ENCODE results near the gene FOXI1.

The FOXI1 gene

GRCh38 chr5:170154297-170154696, 48.6 kb downstream of the FOXI1 start:
- DNase-seq: no peak

GRCh38 chr5:170154744-170155143, 49.0 kb downstream of the FOXI1 start:
- DNase-seq: no peak

GRCh38 chr5:170155771-170156170, 50.1 kb downstream of the FOXI1 start:
- no peak for DNase-seq

- DNase-seq: no peak
These were observed 53.5 kb downstream of the FOXI1 start for GRCh38 chr5:170159101-170159698.
